HAP-1 (cell line): Measurements from ENCODE around the gene DNAJC3.
"Not testable (repeated sequence)": the region's sequence is repeated elsewhere in the genome, so short reads cannot be mapped to it uniquely, and the experiment has no call there.

Experiments
- DNase-seq, 2 experiments: peaks; one replicate each; pipeline ENCODE4 v3.0.0-alpha.2; 2016 to 2020; ENCODE audit warnings: low spot score in 2 of 2
- H3K27me3 ChIP-seq: fragments of 250-450 bp; sonication (Bioruptor Pico); 2 replicates; pipeline ENCODE4 v1.5.1; 2020; ENCODE audit warnings: low read depth, mild to moderate bottlenecking, moderate library complexity
- H3K36me3 ChIP-seq: fragments of 250-450 bp; sonication (Bioruptor Pico); replicated peaks from 2 replicates; pipeline ENCODE4 v1.5.1; 2020; ENCODE audit warnings: mild to moderate bottlenecking
- H3K4me1 ChIP-seq: fragments of 250-450 bp; sonication (Bioruptor Pico); 2 replicates; pipeline ENCODE4 v1.5.1; 2020; ENCODE audit warnings: mild to moderate bottlenecking
- H3K4me3 ChIP-seq: fragments of 250-450 bp; sonication (Bioruptor Pico); 2 replicates; pipeline ENCODE4 v1.5.1; 2020; ENCODE audit warnings: mild to moderate bottlenecking, moderate library complexity
- H3K9me3 ChIP-seq: fragments of 250-450 bp; sonication (Bioruptor Pico); 2 replicates; pipeline ENCODE4 v1.5.1; 2020; ENCODE audit warnings: mild to moderate bottlenecking, moderate library complexity
- in situ Hi-C: fragments of 300-500 bp; cut with MboI; formaldehyde crosslinking; loops from 3 replicates; pipeline ENCODE4 v1.14.3; 2020; ENCODE audit warnings: low sequenced_read_pairs, inconsistent platforms, mixed read lengths

Gene DNAJC3

GRCh38 chr13:95784161-95784899 lies 107.4 kb downstream of the DNAJC3 start:
- in situ Hi-C loops, result no loop called here
- Histone ChIP-seq H3K9me3 (no peaks in the 10 kb centered on the region), H3K27me3 (no peaks in the 10 kb centered on the region), H3K36me3 (peaks cover 7% of the 10 kb centered on the region), H3K4me3 (no peak overlapping the region), H3K4me1 (no peaks in the 10 kb centered on the region; the same call in 1 of the 2 replicates)
- DNase-seq, result no peak

- DNase-seq, result no peak
- in situ Hi-C loops, result no loop called here
- Histone ChIP-seq H3K4me1 (no peaks in the 10 kb centered on the region; the same call in 1 of the 2 replicates), H3K36me3 (peaks cover 10% of the 10 kb centered on the region), H3K4me3 (no peak overlapping the region), H3K27me3 (no peaks in the 10 kb centered on the region), H3K9me3 (no peaks in the 10 kb centered on the region)
Measured at GRCh38 chr13:95784900-95785290, 108.0 kb downstream of the DNAJC3 start.

DNA sequence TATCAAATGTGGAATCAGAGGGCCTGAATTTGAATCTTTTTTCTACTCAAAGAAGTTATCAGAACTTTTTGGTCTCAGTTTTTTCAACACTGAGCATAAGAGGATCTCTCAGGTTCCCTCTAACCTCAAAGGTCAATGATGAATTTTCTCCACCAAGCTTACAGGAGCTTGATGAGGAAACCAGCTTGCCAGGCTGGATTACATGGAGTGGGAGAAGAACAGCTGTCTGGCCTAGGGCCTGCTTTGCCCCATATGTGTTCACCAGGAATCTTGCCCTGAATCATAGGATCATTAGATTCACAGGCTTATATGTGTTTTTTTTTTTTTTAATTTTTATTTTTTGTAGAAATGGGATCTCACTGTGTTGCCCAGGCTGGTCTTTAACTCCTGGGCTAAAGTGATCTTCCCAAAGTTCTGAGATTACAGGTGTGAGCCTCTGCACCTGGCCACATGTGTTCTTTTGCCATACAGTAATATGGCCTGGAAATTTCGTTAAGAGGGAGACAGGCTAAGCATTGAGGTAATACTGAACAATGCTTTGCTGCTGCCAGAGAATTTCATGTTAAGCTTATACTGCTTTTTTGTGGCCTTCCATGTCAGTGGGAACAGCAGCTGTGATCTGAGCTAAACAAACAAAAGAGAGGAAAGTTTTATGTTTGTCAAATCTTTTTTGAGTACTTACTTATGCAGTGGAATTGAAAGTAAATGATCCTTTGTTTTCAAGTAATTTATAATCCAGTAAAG lies 110.6 kb downstream of the DNAJC3 start:
- Histone ChIP-seq H3K4me1 (no peaks in the 10 kb centered on the region; the same call in 1 of the 2 replicates), H3K4me3 (no peak overlapping the region), H3K27me3 (no peaks in the 10 kb centered on the region), H3K36me3 (peaks cover 20% of the 10 kb centered on the region), H3K9me3 (no peaks in the 10 kb centered on the region)
- in situ Hi-C loops, result no loop called here
- no peak for DNase-seq

DNA sequence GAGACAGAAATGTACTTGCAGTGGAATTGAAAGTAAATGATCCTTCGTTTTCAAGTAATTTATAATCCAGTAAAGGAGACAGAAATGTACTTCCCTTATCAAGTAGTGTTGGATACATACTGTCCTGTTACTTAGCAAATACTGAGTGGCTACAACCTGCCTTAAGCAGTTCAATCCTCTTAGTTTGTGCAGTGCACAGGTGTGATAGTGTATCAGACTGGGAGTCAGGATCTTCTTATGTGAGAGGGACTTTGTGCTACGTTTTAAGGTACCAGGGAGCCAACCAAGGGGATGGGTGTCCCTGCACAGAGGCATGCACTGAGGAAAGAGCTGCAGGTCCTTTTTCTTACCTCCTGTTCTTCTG lies 111.1 kb downstream of the DNAJC3 start:
- in situ Hi-C loops, result no loop called here
- Histone ChIP-seq H3K9me3 (no peaks in the 10 kb centered on the region), H3K4me3 (no peak overlapping the region), H3K4me1 (no peaks in the 10 kb centered on the region; the same call in 1 of the 2 replicates), H3K27me3 (no peaks in the 10 kb centered on the region), H3K36me3 (peaks cover 23% of the 10 kb centered on the region)
- no peak for DNase-seq

DNA sequence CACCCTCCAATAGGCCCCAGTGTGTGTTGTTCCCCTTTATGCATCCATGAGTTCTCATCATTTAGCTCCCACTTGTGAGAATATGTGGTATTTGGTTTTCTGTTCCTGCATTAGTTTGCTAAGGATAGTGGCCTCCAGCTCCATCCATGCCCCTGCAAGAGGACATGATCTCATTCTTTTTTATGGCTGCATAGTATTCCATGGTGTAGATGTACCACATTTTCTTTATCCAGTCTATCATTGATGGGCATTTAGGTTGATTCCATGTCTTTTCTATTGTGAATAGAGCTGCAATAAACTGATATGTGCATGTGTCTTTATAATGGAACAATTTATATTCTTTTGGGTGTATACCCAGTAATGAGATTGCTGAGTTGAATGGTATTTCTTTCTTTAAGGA lies 112.4 kb downstream of the DNAJC3 start:
- DNase-seq, H3K4me3 ChIP-seq, H3K9me3 ChIP-seq, H3K4me1 ChIP-seq, H3K27me3 ChIP-seq, in situ Hi-C loops: not testable (repeated sequence)
- peaks cover 23% of the 10 kb centered on the region for H3K36me3 ChIP-seq

DNA sequence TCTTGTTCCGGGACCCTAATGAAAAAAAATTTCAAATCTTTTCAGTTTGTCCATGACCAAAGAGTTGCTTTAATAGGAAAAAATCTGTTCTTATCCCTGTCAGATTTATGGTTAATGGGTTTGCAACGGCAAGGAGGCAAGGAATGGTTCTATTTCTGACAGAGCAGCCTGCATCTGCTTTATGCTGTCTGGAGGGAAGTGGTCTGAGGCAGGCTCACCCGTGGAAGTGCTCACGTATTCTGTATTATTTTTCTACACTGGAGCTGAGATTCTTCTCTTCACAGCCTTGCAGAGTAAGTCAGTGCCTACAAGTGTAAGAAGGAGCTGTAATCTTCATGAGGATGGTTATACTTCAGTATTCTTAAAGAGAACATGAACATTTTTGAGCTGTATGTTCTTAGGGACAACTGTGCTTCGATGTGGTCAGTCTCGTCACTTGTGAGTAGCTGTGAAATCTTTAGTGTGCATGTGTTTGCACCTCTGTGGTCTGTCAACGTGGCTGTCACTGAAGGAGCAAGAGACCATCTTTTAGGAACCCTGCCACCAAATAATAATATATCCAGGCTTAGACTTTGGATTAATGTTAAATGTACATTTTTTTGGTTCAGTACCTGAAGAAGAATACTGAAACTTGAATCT lies 114.3 kb downstream of the DNAJC3 start:
- no peaks in the 10 kb centered on the region for H3K9me3 ChIP-seq
- DNase-seq, result no peak
- no peak overlapping the region for H3K4me3 ChIP-seq
- H3K36me3 ChIP-seq, result peaks cover 23% of the 10 kb centered on the region
- peaks cover 7% of the 10 kb centered on the region for H3K4me1 ChIP-seq
- in situ Hi-C loops, result no loop called here
- no peaks in the 10 kb centered on the region for H3K27me3 ChIP-seq

- Histone ChIP-seq H3K4me3 (no peak overlapping the region), H3K27me3 (no peaks in the 10 kb centered on the region), H3K4me1 (peaks cover 9% of the 10 kb centered on the region), H3K9me3 (no peaks in the 10 kb centered on the region), H3K36me3 (peaks cover 21% of the 10 kb centered on the region)
- in situ Hi-C loops, result no loop called here
- DNase-seq, result no peak
Measured at GRCh38 chr13:95793018-95793555, 116.1 kb downstream of the DNAJC3 start.

GRCh38 chr13:95793781-95794180 lies 116.8 kb downstream of the DNAJC3 start:
- H3K27me3 ChIP-seq, result no peaks in the 10 kb centered on the region
- DNase-seq, result no peak
- in situ Hi-C loops, result no loop called here
- H3K4me3 ChIP-seq, result no peak overlapping the region
- no peaks in the 10 kb centered on the region for H3K9me3 ChIP-seq
- peaks cover 17% of the 10 kb centered on the region for H3K36me3 ChIP-seq
- H3K4me1 ChIP-seq, result peaks cover 9% of the 10 kb centered on the region

- Histone ChIP-seq H3K27me3 (no peaks in the 10 kb centered on the region), H3K36me3 (peaks cover 8% of the 10 kb centered on the region; the same call in 1 of the 2 replicates), H3K9me3 (no peaks in the 10 kb centered on the region), H3K4me1 (peaks cover 9% of the 10 kb centered on the region), H3K4me3 (no peak overlapping the region)
- DNase-seq, result no peak
- in situ Hi-C loops, result no loop called here
Measured at GRCh38 chr13:95797016-95797415, 120.1 kb downstream of the DNAJC3 start.

- Histone ChIP-seq H3K4me1 (peaks cover 9% of the 10 kb centered on the region), H3K4me3 (no peak overlapping the region), H3K27me3 (no peaks in the 10 kb centered on the region), H3K9me3 (no peaks in the 10 kb centered on the region), H3K36me3 (no peaks in the 10 kb centered on the region)
- in situ Hi-C loops, result no loop called here
- no peak for DNase-seq
Measured at GRCh38 chr13:95800436-95800835, 123.5 kb downstream of the DNAJC3 start.

DNA sequence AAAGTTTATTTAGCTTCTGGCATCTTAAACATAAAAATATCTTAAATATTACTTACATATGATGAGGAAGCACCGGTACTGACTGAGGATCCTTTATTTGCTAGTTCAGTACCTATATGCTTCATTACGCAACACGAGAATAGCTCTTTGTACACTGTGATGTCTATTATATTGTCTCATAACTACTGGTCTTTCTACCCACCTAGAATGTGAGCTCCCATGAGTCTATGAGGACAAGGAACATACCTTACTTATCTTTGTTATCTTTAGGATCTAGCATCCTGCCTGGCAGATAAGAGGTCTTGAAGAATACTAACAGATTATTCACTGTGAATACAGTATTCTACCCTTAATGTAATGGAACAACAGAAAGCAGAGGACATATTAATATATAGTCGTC lies 124.9 kb downstream of the DNAJC3 start:
- no peaks in the 10 kb centered on the region for H3K9me3 ChIP-seq
- no peaks in the 10 kb centered on the region for H3K36me3 ChIP-seq
- in situ Hi-C loops, result no loop called here
- no peaks in the 10 kb centered on the region for H3K27me3 ChIP-seq
- H3K4me3 ChIP-seq, result no peak overlapping the region
- no peaks in the 10 kb centered on the region for H3K4me1 ChIP-seq
- no peak for DNase-seq

- Histone ChIP-seq H3K27me3 (no peaks in the 10 kb centered on the region), H3K4me1 (no peaks in the 10 kb centered on the region)
- in situ Hi-C loops, result no loop called here
Measured at GRCh38 chr13:95805921-95806320, 129.0 kb downstream of the DNAJC3 start.

DNA sequence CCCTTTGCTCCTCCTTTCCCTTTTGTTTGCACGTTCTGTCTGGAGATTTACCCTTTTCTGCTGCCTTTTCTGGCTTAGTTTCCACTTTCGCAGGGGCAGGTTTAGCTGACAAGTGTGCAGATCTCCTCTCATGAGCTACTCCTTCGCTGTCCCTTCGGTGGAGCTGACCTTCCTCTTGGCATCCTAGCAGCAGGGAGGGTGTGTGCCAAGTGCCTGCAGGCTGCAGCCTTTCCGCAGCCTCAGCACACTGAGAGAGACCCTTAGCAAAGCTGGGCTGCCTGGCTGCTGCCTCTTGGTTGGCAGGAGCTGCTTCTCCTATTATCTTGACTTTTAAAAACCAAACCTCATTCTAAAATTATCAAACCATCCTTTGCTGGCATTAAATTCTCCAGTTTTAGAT lies 132.5 kb downstream of the DNAJC3 start:
- Histone ChIP-seq H3K9me3 (no peaks in the 10 kb centered on the region), H3K4me1 (no peaks in the 10 kb centered on the region), H3K36me3 (no peaks in the 10 kb centered on the region), H3K4me3 (no peak overlapping the region), H3K27me3 (no peaks in the 10 kb centered on the region)
- in situ Hi-C loops, result no loop called here
- DNase-seq, result no peak

More at GRCh38 chr13:95805921-95806320, 129.0 kb downstream of the DNAJC3 start:
- Histone ChIP-seq H3K4me3 (no peak overlapping the region), H3K9me3 (no peaks in the 10 kb centered on the region), H3K36me3 (no peaks in the 10 kb centered on the region)
- DNase-seq, result no peak

DNA sequence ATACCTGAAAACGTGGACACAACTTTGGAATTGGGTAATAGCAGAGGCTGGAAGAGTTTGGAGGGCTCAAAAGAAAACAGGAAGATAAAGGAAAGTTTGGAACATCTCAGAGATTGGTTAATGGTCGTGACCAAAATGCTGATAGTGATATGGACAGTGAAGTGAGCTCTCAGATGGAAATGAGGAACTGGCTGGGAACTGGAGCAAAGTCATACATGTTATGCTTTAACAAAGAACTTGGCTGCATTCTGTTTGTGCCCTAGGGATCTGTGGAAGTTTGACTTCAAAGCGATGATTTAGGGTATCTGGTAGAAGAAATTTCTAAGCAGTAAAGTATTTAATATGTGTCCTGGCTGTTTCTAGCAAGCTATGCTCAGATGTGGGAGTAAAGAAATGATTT lies 136.2 kb downstream of the DNAJC3 start:
- no peaks in the 10 kb centered on the region for H3K9me3 ChIP-seq
- H3K4me3 ChIP-seq, result no peak overlapping the region
- H3K36me3 ChIP-seq, result no peaks in the 10 kb centered on the region
- no peaks in the 10 kb centered on the region for H3K27me3 ChIP-seq
- H3K4me1 ChIP-seq, result no peaks in the 10 kb centered on the region
- in situ Hi-C loops, result no loop called here
- DNase-seq, result no peak
